ENCODE data around the gene PCCB.
A peak's percentile ranks its signal among the peaks of the same experiment; 100 is the strongest.

Gene PCCB

GRCh38 chr3:136277115-136277514, 27.0 kb downstream of the PCCB start:
- no peaks in the 10 kb centered on the region for H3K9me3 ChIP-seq (ENCODE audit: control insufficient read depth, insufficient read depth, low read depth, low read length)
- no peaks in the 10 kb centered on the region for H3K4me1 ChIP-seq (ENCODE audit: control insufficient read depth, insufficient read depth, low read length)
- no peak overlapping the region for H3K4me3 ChIP-seq (ENCODE audit: low read depth, low read length)
- H3K36me3 ChIP-seq (ENCODE audit: control insufficient read depth in 2 of 2, insufficient read depth in 1 of 2, low read length in 2 of 2) = peaks cover 3 to 16% of the 10 kb centered on the region in 2 experiments; a peak in 2 of 3 replicates
- ChIA-PET POLR2A (no interaction called here), CTCF (no interaction called here)
- no peak overlapping the region for H3K27ac ChIP-seq (ENCODE audit: extremely low read depth, low read depth, low read length)
- TF ChIP-seq ZNF701 (tag by site-specific recombination; IDR thresholded peaks at IDR 0.05) (no peak), INSM2 (tag by site-specific recombination; IDR thresholded peaks at IDR 0.05) (no peak), PRDM10 (tag by site-specific recombination; IDR thresholded peaks at IDR 0.05) (peak; percentile 63)

- Histone ChIP-seq H3K4me1 (ENCODE audit: control insufficient read depth, insufficient read depth, low read length) (no peaks in the 10 kb centered on the region), H3K27ac (ENCODE audit: extremely low read depth, low read depth, low read length) (no peak overlapping the region), H3K36me3 (ENCODE audit: control insufficient read depth in 2 of 2, insufficient read depth in 1 of 2, low read length in 2 of 2) (peaks cover 3 to 16% of the 10 kb centered on the region in 2 experiments; a peak in 2 of 3 replicates), H3K9me3 (ENCODE audit: control insufficient read depth, insufficient read depth, low read depth, low read length) (no peaks in the 10 kb centered on the region), H3K4me3 (ENCODE audit: low read depth, low read length) (no peak overlapping the region)
- ChIA-PET CTCF (no interaction called here), POLR2A (no interaction called here)
- TF ChIP-seq MZF1 (tag by site-specific recombination; IDR thresholded peaks at IDR 0.05; ENCODE audit: borderline replicate concordance) (no peak), TRIM28 (IDR thresholded peaks at IDR 0.05; ENCODE audit: borderline replicate concordance, low read length) (no peak), ZNF169 (tag by site-specific recombination; IDR thresholded peaks at IDR 0.05) (no peak), YY2 (tag by site-specific recombination; IDR thresholded peaks at IDR 0.05) (no peak), GLI4 (tag by site-specific recombination; IDR thresholded peaks at IDR 0.05) (no peak), GLIS1 (tag by site-specific recombination; IDR thresholded peaks at IDR 0.05) (peak; percentile 74), CTCF (tag by site-specific recombination; IDR thresholded peaks at IDR 0.05) (no peak), ZNF341 (tag by site-specific recombination; IDR thresholded peaks at IDR 0.05; ENCODE audit: low read depth) (no peak), ZSCAN16 (tag by site-specific recombination; IDR thresholded peaks at IDR 0.05) (no peak), SCRT2 (tag by site-specific recombination; IDR thresholded peaks at IDR 0.05) (peak; percentile 51), BCL11A (tag by site-specific recombination; IDR thresholded peaks at IDR 0.05; ENCODE audit: low read depth) (no peak), TCF7L2 (IDR thresholded peaks at IDR 0.05; ENCODE audit: borderline replicate concordance, low read depth, low read length) (no peak), ZIC2 (tag by site-specific recombination; IDR thresholded peaks at IDR 0.05) (peak; percentile 58; the same call in 1 of the 2 replicates), GFI1B (tag by site-specific recombination; IDR thresholded peaks at IDR 0.05) (no peak), ZNF274 (IDR thresholded peaks at IDR 0.05; ENCODE audit: low read length) (no peak), ZNF274 (tag by site-specific recombination; IDR thresholded peaks at IDR 0.05; ENCODE audit: borderline replicate concordance) (no peak), PRDM2 (tag by site-specific recombination; IDR thresholded peaks at IDR 0.05; ENCODE audit: borderline replicate concordance) (no peak)
These were observed 27.5 kb downstream of the PCCB start for GRCh38 chr3:136277634-136278033.

Data from HEK293 (cell line).